Stimulated activated CD8-positive, alpha-beta memory T cell treated with anti-CD3 and anti-CD28 coated beads, Interleukin-4, amount 100 ng/mL, for 4 hours (primary cell): ENCODE measurements around the gene ZNF845.
"Not testable (repeated sequence)": the region's sequence is repeated elsewhere in the genome, so short reads cannot be mapped to it uniquely, and the experiment has no call there.

Source experiments
- DNase-seq, 2 donors: peaks; one replicate each; pipeline ENCODE4 v3.0.0-alpha.2; 2020; ENCODE audit warnings: low read depth in 2 of 2, low spot score in 1 of 2

The ZNF845 gene

DNA sequence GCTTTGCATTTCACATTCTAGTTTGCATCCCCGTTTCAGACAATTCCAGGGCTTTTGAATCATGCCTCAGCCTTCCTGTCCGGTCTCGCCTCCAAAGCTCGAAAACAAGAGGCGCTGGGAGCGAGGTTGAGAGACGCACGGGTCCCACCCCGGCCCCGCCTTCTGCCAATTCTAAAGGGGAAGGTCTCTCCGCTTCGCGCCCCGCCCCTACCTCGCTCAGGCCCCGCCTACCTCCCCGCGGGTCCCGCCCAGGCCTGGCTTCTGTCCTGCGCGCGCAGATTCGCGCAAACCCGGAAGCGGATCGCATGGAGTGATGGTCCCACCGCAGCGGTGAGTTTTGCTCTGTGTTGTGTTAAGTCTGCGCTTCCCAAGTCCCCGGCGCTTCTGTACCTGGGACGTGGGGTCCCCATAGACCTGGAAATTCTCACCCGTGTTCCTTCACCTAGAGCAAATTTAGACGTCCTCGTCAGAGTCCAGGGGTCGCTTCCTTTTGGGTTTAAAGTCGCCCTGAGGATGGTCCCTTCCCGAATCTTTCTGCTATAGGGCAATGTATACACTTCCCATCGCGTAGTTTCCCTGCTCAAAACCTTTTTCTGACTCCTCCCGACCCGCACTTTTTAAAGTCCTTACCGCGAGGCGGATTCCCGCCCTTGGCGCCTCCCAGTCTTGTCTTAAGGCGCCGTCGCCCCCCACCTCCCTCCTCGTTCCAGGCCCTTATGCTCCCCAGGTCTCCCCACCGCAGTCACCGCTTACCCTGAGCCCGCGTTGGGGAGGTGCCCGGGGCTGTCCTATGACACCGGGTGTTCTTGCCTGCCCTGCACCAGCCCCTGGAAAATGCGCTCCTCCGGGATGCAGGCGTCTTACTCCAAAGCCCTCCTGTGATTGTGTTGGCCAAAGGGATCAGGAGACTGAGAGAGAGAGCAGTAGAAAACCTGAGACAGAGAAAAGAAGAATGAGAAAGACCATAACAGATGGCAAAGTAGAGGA lies at the start of gene ZNF845:
ZNF845 (plus strand) TSS at position 287 of the 987 bp plus-strand sequence. CDS start 7,559 bp downstream, outside the sequence.
- peak; percentile 89 to 97 for DNase-seq

DNA sequence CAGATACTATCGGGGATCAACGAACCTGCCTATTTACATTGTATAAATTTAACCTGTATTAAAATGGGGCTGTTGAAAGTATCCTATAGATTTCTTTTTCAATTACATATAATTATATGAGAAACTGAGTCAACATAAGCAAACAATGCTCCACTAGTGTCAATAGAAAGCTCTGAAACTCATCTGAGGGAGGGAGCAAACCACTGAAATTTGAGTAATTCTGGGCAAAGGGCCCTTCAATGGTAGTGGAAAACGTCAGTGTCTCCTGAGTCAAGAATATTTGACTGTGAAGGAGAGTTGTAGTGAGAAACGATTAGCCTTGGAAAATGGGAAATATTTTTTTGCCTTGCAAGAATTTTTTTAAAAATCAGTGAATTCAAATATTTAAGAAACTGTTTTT lies 48.5 kb upstream of the ZNF845 start:
- DNase-seq: no peak

DNA sequence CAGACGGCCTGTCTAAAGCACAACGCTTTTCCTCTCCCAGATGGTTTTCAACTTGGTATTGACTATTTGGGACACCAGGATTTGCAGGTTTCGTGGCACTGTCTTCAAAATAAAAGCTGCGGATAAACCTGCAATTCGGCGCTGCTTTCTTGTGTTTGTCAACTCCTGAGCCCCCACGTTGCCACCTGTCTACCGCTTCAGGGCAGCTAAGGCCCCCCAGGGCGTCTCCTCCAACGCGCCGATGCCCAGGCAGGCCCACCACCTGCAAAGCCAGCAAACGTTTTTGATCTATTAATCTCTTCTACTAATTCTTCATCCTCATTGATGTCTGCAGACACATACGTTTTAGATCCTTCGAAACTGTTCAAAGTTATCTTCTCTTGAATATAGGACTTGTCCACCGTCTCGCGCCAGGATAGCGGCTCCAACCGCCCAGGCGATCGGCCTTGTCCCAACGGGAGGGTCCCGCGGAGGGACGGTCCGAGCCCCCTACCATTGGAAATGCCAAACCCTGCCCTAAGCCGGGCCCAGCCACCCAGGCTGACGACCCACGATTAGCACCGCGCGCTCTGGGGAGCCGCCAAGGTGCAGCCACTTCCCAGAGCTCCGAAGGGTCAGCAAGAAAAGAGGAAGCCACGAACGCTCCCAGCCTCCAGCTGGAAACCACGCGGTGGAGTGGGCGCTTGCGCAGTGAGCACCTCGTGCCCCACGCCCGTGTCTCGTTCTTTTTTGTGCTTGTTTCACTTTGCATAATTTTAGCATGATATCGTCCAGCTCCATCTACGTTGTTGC lies 42.6 kb upstream of the ZNF845 start:
- DNase-seq: no peak

DNA sequence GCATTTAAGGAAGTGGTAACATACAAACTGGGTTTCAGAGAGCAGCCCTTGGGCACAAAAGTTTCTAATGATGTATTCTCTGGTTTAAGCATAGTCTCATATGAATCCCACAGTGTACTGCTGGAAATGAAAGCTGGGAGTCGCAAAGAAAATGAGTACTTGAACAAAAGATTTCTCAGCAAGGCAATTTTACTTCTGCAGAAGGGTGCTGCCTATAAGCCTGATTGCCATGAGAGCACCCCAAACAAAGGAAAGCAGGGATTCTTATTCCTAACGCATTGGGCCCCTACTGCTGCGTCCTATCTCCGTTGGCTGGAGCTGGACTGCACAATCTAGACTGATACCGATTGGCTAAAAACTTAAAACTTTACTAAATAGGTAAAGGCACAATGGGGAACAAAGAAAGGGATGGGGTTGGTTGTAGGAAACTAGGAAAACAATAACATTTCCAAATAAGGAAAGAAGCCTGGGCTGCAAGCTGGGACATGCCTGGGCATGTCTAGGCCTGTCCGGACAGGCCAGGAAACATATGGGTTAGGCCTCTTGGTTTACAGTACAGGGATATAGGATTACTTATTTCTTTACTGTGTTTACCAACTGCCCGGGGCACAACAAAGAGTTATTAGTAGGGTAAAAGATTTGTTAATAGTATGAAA lies 38.6 kb upstream of the ZNF845 start:
- no peak for DNase-seq

DNA sequence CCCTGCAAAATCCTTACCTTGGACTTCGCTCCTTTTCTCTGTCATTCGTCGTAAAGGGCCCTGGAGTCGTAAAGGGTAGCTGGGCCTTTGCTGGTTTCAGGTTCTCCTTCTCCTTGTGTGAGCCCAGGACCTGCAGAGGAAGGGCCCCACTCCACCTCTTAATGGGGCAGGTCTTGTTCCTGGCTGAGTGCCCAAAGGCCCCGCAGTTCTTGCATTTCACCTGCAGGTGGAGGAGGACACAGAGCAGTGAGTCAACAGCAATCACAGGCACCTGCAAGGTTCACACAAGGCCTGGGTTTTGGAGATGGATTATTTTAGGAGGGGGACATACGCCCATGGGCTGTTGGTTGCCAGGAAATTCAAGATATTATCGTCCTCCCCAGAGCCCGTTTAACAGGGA lies 32.2 kb upstream of the ZNF845 start:
- not testable (repeated sequence) for DNase-seq

DNA sequence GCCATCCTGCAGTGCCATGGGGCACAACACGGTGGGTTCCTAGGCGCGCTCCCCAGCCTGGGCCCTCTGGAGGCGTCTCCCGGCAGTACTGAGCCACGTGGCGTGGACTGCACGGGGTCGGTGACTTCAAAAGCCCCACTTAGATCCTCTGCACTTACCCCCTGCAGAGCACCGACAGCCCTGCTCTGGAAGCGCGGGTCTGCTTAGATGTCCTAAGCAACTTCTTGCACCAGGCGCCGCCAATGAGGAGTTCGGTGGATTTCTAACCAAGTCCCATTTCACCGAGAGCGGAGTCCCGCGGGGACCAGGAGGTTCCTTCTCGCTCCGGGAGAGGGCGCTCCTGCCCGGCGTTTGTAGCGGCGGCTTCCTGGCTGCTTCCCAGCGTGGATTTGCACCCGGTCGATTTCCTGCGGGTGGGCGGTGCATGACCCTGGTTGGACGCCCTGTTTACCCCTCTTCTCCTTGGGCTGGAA lies 25.2 kb upstream of the ZNF845 start:
- no peak for DNase-seq

DNA sequence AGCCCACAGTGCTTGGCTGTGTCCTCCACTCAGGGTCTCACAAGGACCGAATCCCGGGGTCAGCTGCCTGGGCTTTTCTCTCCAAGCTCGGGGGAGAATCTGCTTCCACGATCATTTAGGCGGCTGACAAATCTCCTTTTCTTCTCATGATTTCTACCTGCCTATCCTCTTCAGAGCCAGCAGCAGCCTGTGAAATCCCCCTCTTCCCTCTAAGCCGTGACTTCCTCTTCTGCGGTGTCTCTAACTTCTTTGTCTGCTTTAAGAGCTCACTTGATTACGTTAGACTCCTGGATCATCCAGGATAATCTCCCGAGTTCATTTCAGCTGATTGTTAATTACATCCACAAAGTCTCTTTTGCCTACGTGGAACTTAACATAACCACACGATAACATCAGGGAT lies 22.5 kb upstream of the ZNF845 start:
- DNase-seq: no peak

DNA sequence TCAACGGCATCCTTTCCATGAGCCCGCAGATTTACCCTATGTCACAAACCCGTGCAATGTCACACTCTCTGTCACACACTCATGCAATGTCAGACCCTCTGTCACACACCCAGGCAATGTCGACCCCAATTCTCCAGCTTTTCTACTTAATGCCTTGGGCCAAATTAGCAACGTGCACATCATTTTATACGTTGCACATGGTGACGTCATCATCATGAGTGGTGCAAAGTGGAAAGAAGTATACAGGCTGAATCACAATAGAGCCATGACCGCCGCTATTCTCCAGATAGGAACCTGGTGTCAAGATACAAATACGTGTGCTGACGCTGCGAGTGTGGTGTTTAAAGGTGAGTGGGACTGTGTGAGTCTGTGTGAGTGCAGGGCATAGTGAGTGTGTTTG lies 21.7 kb upstream of the ZNF845 start:
- DNase-seq: no peak

DNA sequence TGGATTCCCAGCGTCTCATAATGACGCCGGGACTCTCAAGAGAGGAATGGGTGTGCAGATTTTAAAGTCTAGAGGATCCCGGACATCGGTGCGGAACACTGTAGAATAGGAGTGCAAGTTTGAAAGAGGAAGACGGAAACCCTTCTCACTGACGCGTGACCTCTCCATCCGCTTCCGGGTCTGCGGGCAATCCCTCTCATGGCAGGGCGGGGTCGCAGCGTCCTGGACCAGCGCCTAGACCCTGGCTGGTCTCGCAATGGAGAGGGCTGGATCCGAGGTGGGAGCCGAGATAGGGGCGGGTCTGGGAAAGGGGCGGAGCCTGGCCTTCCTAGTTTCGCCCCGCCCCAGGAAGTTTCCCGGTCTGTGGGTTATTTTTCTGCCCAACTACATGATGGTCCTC lies 4.6 kb upstream of the ZNF845 start:
- no peak for DNase-seq

DNA sequence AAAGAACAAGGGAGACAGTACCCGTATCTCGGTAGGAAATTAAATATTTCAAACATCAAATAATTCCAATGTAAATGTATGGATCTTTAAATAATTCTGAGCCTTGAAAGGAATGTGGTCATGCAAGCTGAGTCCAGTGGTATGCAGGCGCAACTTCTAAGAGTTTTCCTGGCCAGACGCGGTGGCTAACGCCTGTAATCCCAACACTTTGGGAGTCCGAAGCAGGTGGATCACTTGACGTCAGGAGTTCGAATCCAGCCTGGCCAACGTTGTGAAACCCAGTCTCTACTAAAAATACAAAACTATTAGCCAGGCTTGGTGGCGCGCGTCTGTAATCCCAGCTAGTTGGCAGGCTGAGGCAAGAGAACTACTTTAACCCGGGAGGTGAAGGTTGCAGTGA lies 1.1 kb upstream of the ZNF845 start:
- DNase-seq: no peak

DNA sequence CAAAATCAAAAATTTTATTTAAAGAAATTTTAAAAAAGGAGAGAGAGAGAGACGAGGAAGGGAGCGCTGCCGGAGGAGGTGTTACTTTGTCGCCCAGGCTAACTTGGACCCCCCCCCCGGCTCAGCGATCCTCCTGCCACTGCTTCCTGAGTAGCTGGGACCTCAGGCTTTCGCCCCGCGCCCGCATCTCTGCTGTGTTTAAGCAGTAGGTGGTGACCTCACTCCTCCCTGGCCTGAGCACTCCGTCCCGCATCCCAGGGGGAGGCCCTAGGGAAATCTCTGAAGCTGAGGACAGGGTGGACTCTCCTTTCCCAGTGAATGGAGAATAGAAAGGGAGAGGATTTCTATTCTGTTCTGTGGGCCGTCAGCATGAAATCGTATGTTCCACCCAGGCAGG lies 485 bp upstream of the ZNF845 start:
- DNase-seq: peak in 1 of 2 donors; percentile 1

DNA sequence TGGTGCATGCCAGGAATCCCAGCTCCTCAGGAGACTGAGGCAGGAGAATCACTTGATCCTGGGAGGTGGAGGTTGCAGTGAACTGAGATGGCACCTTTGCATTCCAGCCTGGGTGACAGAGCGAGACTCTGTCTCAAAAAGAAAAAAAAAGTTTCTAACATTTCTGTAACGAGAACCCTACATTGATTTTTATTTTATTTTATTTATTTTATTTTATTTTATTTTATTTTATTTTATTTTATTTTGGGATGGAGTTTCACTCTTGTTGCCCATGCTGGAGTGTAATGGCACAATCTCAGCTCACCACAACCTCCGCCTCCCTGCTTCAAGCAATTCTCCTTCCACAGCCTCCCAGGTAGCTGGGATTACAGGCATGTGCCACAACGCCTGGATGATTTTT lies 10.9 kb downstream of the ZNF845 start:
- DNase-seq: not testable (repeated sequence)

DNA sequence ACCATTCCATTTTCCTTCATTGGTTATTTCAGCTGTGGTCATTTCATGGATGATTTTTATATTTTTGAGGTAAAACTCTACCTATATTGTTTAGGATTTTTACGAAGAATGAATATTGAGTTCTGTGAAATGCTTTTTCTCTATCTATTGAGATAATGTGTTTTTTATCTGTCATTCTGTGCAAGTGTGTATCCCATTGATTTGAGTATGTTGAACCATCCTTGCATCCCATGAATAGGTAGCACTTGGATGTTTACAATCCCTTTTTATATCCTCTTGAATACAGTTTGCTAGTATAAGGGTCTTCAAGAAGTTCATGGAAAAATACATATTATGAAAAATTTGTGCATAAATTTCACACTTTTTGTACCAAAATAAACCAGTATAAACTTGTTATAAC lies 22.2 kb downstream of the ZNF845 start:
- no peak for DNase-seq

DNA sequence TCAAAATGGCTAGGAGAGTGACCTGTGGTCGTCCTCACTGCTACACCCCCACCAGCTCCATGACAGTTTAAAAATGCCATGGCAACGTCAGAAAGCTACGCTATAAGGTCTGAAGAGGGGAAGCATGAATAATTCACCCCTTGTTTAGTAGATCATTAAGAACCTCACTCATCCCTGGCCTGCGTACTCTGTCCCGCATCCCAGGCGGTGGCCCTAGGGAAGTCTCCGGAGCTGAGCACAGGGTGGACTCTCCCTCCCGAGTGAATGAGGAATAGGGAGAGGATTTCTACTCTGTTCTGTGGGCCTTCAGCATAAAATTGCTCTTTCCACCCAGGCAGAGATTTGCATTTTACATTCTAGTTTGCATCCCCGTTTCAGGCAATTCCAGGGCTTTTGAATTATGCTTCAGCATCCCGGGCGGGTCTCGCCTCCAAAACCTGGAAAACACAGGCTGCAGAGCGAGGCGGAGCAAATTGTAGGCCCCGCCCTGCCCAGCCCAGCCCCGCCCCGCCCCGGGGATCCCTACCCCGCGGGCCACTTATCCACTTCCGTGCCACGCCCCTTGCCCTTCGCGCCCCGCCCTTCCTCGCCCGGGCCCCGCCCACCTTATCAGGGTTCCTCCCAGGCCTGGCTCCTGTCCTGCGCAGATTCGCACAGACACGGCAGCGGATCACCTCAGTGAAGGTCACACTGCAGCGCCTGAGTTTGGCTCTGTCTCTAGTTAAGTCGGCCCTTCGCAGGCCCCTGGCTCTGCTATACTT lies 24.5 kb downstream of the ZNF845 start:
- DNase-seq: no peak

DNA sequence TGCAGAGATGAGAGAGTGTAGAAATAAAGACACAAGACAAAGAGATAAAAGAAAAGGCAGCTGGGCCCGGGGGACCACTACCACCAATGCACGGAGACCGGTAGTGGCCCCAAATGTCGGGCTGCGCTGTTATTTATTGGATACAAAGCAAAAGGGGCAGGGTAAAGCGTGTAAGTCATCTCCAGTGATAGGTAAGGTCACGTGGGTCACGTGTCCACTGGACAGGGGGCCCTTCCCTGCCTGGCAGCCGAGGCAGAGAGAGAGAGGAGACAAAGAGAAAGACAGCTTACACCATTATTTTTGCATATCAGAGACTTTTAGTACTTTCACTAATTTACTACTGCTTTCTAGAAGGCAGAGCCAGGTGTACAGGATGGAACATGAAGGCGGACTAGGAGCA lies 26.5 kb downstream of the ZNF845 start:
- not testable (repeated sequence) for DNase-seq

DNA sequence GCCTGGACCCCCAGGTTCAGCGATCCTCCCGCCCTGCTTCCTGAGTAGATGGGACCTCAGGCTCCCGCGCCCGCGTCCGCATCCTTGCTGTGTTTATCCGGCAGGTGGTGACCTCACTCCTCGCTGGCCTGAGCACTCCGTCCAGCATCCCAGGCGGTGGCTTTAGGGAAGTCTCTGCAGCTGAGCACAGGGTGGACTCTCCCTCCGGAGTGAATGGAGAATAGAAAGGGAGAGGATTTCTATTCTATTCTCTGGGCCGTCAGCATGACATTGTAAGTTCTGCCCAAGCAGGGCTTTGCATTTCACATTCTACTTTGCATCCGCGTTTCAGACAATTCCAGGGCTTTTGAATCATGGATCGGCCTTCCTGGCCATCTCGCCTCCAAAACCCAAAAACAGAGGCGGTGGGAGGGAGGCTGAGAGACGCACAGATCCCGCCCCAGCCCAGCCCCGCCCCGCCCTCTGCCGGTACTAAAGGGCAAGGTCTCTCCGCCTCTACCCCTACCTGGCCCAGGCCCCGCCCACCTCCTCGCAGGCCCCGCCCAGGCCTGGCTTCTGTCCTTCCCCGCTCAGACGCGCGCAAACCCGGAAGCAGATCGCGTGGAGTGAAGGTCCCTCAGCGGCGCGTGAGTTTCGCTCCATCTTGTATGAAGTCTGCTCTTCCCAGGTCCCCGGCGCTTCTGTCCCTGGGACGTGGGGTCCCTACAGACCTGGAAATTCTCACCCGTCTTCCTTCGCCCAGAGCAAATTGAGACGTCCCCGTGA lies 31.8 kb downstream of the ZNF845 start, which contains the start of gene ZNF525:
ZNF525 (plus strand) TSS at position 572 of the 765 bp plus-strand sequence. CDS start 6,577 bp downstream, outside the sequence.
- peak; percentile 93 to 95 for DNase-seq

DNA sequence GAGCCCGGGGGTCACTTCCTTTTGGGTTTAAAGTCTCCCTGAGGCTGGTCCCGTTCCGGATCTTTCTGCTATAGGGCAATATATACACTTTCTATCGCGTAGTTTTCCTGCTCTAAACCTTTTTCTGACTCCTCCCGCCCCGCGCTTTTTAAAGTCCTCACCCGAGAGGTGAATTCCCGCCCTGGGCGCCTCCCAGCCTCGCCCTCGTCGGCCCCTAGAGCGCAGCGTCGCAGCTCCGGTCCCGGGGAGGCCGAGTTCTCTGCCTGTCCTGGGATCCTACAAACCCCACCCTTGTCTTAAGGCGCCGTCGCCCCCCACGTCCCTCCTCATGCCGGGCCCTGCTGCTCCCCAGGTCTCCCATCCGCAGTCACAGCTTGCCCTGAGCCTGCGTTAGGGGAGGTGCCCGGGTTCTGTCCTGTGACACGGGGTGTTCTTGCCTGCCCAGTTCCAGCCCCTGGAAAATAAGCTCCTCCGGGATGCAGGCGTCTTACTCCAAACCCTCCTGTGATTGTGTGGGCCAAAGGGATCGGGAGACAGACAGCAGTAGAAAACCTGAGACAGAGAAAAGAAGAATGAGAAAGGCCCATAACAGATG lies 32.4 kb downstream of the ZNF845 start:
- DNase-seq: peak in 1 of 2 donors; percentile 1

DNA sequence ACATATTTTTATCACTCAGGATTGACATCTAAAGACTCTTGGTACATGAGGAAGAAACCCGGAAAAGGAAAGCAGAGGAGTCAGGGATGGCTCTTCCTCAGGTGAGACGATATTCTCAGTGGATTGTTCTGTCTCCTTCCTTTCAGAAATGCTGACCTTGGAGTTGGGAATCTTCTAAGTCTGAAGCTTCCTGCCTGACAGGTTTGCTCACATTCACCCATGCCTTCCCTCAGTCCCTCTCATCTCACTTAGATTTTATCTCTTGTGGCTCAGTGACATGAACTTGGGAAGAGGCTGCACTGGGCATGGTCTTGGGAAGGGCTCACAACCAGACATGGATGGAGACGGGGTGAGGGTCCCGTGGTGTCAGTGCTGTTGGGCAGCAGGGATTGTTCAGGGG lies 38.6 kb downstream of the ZNF845 start:
- no peak for DNase-seq

DNA sequence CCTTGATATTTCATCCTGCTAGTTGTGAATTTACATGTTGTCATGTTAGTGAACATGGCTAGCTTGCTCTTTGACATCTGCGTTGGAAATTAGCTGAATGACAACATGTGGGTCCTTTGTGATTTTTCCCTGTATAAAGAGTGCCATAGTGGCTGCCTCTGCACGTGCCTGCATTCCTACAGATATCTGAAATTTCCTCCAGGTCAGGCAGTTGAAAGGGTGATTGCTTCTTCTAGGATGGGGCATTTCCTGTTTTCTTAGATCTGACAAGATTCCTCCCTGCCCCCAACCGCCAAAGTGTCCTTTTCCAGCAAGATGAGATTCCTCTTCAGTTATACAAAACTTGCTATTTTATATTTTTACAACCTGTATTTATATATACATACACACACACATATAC lies 40.7 kb downstream of the ZNF845 start:
- DNase-seq: no peak
